Adipocyte (in vitro differentiated cells): ENCODE data around the gene ARL3.
"Not testable (repeated sequence)": the region's sequence is repeated elsewhere in the genome, so short reads cannot be mapped to it uniquely, and the experiment has no call there.

Experiments
- DNase-seq: peaks from one replicate; pipeline ENCODE4 v3.0.0-alpha.2; 2015; ENCODE audit warnings: low read depth
- H3K27me3 ChIP-seq: replicated peaks from 2 replicates; pipeline ENCODE4 v1.7.0; 2013; ENCODE audit warnings: mild to moderate bottlenecking, low read length, moderate library complexity; ENCODE audit not compliant: control insufficient read depth, insufficient read depth
- H3K36me3 ChIP-seq: 2 replicates; pipeline ENCODE4 v1.7.0; 2013; ENCODE audit warnings: low read length, mild to moderate bottlenecking, moderate library complexity; ENCODE audit not compliant: control insufficient read depth, insufficient read depth, severe bottlenecking
- H3K4me1 ChIP-seq: 2 replicates; pipeline ENCODE4 v1.7.0; 2013; ENCODE audit warnings: mild to moderate bottlenecking, low read length, moderate library complexity; ENCODE audit not compliant: control insufficient read depth, insufficient read depth
- H3K4me3 ChIP-seq: 2 replicates; pipeline ENCODE4 v1.7.0; 2013; ENCODE audit warnings: mild to moderate bottlenecking, low read length, moderate library complexity
- H3K9ac ChIP-seq: 2 replicates; pipeline ENCODE4 v1.7.0; 2013; ENCODE audit warnings: mild to moderate bottlenecking, low read length, moderate library complexity
- H3K9me3 ChIP-seq: 2 replicates; pipeline ENCODE4 v1.7.0; 2013; ENCODE audit warnings: mild to moderate bottlenecking, low read length, moderate library complexity; ENCODE audit not compliant: control insufficient read depth

The ARL3 gene

DNA sequence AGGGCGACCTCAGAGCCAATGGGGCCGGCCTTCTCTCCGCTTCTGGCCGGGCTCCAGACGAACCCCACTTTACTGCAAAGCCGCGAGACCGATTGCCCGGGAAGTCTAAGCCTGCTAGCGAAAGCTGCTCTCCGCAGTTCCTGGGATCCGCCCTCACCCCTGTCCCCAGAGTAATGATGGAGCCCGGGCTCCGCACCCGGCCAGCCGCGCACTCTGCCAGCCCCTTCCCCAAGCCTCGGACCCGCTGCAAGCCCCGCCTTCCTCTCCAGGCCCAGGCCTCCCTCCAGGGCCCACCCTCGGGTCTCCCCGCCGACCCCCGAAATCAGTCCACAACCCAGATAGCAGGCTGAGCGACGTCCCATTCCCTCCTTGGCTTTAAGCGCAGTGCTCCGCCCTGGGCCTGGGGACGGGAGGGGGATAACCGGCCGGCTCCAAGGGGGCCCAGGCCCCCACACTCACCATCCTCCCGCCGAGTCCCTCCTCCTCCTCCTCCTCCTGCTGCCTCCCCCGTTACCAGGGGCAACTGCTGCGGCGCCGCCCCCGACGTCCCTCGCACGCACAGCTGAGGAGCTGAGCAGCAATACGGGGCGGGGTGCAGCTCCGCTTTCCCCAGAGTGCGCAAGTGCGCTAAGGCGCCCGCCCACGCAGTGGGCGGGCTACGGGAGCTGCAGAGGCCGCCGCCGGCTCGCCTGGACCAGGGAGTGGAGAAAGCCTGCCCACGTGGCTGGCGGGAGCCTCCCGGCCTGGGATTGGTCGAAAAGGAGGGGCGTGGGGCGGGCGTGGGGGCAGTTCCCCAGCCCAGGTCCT lies at the start of gene ARL3:
ARL3 (minus strand) TSS at position 584 of the 807 bp plus-strand sequence; CDS start at position 462, 122 bp downstream.
- DNase-seq = peak; percentile 99
- no peaks in the 10 kb centered on the region for H3K9me3 ChIP-seq
- H3K4me1 ChIP-seq = peaks cover 31% of the 10 kb centered on the region
- H3K36me3 ChIP-seq = no peaks in the 10 kb centered on the region
- H3K9ac ChIP-seq = peak within 1 kb of the TSS; percentile 91
- peak within 1 kb of the TSS; percentile 94 for H3K4me3 ChIP-seq
- H3K27me3 ChIP-seq = no peaks in the 10 kb centered on the region

DNA sequence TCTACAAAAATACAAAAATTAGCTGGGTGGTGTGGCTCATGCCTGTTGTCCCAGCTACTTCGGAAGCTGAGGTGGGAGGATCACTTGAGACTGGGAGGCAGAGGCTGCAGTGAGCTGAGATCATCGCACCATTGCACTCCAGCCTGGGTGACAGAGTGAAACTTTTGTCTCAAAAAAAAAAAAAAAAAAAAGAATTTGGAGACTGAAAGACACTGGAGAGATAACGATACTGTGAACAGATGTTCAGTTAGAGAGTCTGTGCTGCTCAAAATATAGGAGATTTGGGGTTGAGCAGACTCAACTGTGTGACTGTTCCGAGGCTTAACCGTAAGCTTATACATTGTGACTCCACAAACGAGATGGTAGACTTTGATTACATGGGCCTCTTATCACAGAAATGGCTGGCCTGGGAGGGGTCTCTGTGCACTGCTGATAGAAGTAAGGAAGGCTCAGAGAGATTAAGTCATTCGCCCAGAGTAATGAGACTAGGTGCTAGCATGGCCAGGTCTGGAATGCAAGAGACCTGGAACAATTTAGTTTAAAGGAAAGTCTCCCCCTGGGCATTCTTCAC lies 48.9 kb upstream of the ARL3 start:
- no peak overlapping the region for H3K4me3 ChIP-seq
- H3K36me3 ChIP-seq = peaks cover 5% of the 10 kb centered on the region
- H3K9ac ChIP-seq = no peak overlapping the region
- no peaks in the 10 kb centered on the region for H3K27me3 ChIP-seq
- no peak for DNase-seq
- no peaks in the 10 kb centered on the region for H3K9me3 ChIP-seq
- H3K4me1 ChIP-seq = peaks cover 63% of the 10 kb centered on the region

DNA sequence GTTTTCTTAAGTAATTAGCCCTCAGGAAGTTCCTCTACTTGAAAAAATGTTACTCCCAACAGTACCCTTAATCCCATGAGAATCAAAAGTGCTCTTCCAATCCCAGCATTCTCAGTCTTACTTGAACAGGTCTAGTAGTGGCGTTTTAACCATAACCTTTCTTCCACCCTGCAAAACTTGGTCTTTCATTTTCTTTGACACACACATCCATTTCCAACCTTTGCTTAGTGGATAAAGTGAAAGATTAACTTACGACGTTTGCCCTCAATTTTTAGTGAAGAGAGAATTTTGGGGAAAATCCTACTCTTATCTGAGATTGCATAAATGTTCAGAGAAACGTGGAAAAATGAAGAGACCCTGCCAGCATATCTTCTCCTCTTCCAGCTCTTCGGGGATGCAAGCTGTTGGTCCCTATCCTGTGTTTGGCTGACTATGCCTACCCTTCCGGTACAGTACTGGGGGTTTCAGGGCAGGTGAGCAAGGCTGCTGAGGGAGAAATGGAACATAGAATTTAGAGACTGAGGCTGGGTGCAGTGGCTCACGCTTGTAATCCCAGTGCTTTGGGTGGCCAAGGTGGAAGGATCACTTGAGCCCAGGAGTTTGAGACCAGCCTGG lies 48.3 kb upstream of the ARL3 start:
- H3K27me3 ChIP-seq = no peaks in the 10 kb centered on the region
- no peaks in the 10 kb centered on the region for H3K9me3 ChIP-seq
- H3K36me3 ChIP-seq = peaks cover 5% of the 10 kb centered on the region
- DNase-seq = no peak
- peak overlapping the region; percentile 10 for H3K9ac ChIP-seq
- peak overlapping the region; percentile 21 for H3K4me3 ChIP-seq
- peaks cover 62% of the 10 kb centered on the region for H3K4me1 ChIP-seq

GRCh38 chr10:102761981-102762380 lies 47.8 kb upstream of the ARL3 start:
- Histone ChIP-seq H3K9me3 (no peaks in the 10 kb centered on the region), H3K36me3 (peaks cover 5% of the 10 kb centered on the region), H3K9ac (no peak overlapping the region), H3K4me3 (no peak overlapping the region), H3K27me3 (no peaks in the 10 kb centered on the region), H3K4me1 (peaks cover 60% of the 10 kb centered on the region)
- DNase-seq = no peak

GRCh38 chr10:102759497-102760210 lies 45.5 kb upstream of the ARL3 start:
- DNase-seq = no peak
- Histone ChIP-seq H3K4me1 (peaks cover 57% of the 10 kb centered on the region), H3K36me3 (no peaks in the 10 kb centered on the region), H3K4me3 (no peak overlapping the region), H3K9ac (no peak overlapping the region), H3K9me3 (no peaks in the 10 kb centered on the region), H3K27me3 (no peaks in the 10 kb centered on the region)

DNA sequence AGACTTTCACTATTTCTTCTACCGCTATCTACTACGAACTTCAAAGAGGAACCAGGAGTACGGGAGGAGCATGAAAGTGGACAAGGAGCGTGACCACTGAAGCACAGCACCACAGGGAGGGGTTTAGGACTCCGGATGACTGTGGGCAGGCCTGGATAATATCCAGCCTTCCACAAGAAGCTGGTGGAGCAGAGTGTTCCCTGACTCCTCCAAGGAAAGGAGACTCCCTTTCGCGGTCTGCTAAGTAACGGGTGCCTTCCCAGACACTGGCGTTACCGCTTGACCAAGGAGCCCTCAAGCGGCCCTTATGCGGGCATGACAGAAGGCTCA lies 44.7 kb upstream of the ARL3 start:
- not testable (repeated sequence) for H3K9ac ChIP-seq, H3K9me3 ChIP-seq, H3K27me3 ChIP-seq, H3K36me3 ChIP-seq, DNase-seq
- Histone ChIP-seq H3K4me3 (peak overlapping the region; percentile 37), H3K4me1 (peaks cover 57% of the 10 kb centered on the region)

GRCh38 chr10:102758240-102758932 lies 44.2 kb upstream of the ARL3 start:
- H3K9ac ChIP-seq = no peak overlapping the region
- peaks cover 58% of the 10 kb centered on the region for H3K4me1 ChIP-seq
- peak overlapping the region; percentile 37 for H3K4me3 ChIP-seq
- DNase-seq = no peak
- no peaks in the 10 kb centered on the region for H3K9me3 ChIP-seq
- no peaks in the 10 kb centered on the region for H3K36me3 ChIP-seq
- no peaks in the 10 kb centered on the region for H3K27me3 ChIP-seq

GRCh38 chr10:102757323-102757722 lies 43.1 kb upstream of the ARL3 start:
- no peaks in the 10 kb centered on the region for H3K27me3 ChIP-seq
- H3K9ac ChIP-seq = no peak overlapping the region
- H3K4me3 ChIP-seq = no peak overlapping the region
- H3K9me3 ChIP-seq = no peaks in the 10 kb centered on the region
- H3K36me3 ChIP-seq = no peaks in the 10 kb centered on the region
- H3K4me1 ChIP-seq = peaks cover 58% of the 10 kb centered on the region
- no peak for DNase-seq

GRCh38 chr10:102753718-102754117 lies 39.5 kb upstream of the ARL3 start:
- H3K9me3 ChIP-seq = no peaks in the 10 kb centered on the region
- peak overlapping the region; percentile 79 for H3K9ac ChIP-seq
- peak; percentile 73 for DNase-seq
- no peaks in the 10 kb centered on the region for H3K36me3 ChIP-seq
- H3K4me1 ChIP-seq = peaks cover 55% of the 10 kb centered on the region
- H3K4me3 ChIP-seq = peak overlapping the region; percentile 70
- no peaks in the 10 kb centered on the region for H3K27me3 ChIP-seq

- peak; percentile 90 for DNase-seq
- Histone ChIP-seq H3K9ac (peak overlapping the region; percentile 79), H3K27me3 (no peaks in the 10 kb centered on the region), H3K4me1 (peaks cover 52% of the 10 kb centered on the region), H3K4me3 (peak overlapping the region; percentile 70), H3K9me3 (no peaks in the 10 kb centered on the region), H3K36me3 (no peaks in the 10 kb centered on the region)
Observed at GRCh38 chr10:102752934-102753664, 38.9 kb upstream of the ARL3 start.
